EH (cell line): Measurements from ENCODE around the gene ELMO1.

Experiments
- DNase-seq: peaks from one replicate; pipeline ENCODE4 v3.0.0-alpha.2; 2015; ENCODE audit warnings: low read depth

Gene ELMO1

GRCh38 chr7:36944838-36945237 is 503.8 kb downstream of the ELMO1 start:
- no peak for DNase-seq

DNA sequence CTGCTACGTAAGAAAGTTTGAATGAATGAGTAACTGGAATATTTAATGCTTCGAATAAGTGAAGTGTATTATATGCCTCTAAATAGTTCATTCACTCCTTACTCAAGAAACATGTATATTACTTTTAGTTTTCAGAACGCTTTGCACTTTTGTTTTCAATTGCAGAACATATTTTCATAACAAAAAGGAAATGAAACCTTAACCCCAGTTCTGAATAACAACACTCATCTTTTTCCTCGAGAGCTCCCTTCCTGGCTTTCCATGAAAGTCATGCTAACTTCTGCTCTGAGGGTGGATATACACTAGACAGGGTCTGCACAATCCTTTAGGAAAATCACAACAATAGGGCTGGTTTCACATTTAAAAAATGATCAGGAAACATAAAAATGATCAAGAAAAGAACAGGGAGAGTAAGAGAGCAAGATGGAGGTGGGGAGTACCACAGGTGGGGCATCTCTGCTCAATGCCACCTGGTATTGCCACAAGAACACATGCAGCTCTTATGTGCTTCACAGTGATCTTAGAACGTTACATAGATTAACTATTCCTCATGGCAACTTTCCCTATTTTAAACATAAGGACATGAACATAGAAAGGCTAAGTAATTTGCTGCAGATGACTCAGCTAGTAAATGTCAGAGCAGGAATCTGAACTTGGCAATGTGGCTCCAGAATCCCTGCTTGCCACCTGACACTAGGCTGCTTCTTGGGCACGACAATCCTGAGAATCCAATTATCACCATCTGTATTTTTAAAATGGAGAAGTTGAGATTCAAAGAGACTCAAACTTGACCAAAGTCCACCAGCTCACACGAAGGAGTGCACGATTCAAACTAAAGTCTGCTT is 504.9 kb downstream of the ELMO1 start:
- no peak for DNase-seq

GRCh38 chr7:36942955-36943354 is 505.7 kb downstream of the ELMO1 start:
- DNase-seq = no peak

DNA sequence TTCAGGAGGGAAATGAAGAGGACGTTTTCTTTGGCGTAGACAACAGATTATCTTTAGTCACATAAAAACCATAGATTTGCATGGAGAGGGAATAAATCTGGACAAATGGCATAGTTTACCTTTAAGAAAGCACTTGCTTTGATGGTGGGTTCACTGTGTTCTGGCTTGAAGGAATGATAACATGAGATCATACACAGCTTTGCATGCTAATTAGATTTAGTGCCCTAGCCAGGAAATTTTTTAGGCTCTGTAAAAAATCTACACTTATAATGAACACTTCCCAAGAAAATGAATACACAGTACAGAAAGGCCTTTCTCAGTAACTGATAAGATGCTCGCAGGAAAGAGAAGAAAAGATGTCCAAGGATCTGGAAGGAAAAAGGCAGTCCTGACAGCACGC is 506.1 kb downstream of the ELMO1 start:
- DNase-seq = no peak

DNA sequence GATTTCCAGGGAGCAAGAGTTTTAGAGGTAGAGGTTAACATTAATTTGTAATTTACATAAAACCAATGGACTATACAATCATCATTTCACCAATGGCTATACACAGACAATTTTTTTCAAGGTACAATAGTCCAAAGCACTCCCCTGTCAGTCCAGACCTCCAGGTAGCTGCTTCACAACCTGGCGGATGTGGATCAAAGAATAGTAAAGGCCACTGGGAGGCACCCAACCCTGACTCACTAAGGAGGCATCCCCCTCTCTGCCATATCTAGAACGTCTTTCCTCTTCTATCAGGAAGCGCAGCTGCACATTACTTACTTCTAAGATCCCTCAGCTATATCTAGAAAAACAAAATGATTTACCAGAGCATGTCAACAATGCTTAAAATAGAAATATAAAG is 506.6 kb downstream of the ELMO1 start:
- DNase-seq = no peak

DNA sequence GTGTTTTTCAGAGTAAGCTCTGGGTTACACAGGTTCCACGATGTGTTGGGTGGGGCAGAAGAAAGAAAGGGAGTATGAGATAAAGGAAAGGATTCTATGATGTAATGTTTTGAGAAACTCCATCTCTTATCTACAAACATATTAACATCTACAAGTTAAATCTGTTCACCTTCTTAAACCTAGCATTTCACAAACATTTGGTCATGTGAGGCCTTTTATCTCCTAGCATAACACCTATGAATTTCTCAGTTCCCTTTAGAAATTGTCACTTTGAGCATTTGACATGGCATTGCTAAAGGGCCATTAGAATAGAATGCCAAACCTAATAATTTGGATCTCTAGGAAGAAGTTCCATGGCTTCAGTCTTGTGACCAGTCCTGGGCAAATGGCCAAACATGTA is 507.3 kb downstream of the ELMO1 start:
- DNase-seq = no peak

GRCh38 chr7:36939816-36940215 is 508.8 kb downstream of the ELMO1 start:
- DNase-seq = no peak

GRCh38 chr7:36937754-36938563 is 510.7 kb downstream of the ELMO1 start:
- no peak for DNase-seq

DNA sequence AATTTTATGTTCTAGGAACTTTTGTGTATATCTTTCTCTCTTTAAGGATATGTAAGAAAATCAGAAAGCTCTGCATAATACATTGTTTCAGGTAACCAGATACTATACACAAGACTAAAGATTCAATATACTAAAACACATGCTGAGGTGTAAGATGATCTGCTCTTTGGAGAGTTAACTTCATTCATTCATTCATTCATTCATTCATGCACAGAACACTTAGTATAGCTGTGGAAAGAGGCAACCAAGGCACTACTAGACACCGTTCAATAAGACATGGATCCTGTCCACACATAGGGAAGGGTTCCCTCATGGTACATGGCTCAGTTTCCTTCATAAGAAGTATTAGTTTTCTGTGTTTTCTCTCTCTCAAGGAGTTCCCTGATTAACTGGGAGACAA is 516.8 kb downstream of the ELMO1 start:
- DNase-seq = no peak

GRCh38 chr7:36929791-36930190 is 518.9 kb downstream of the ELMO1 start:
- DNase-seq = no peak

DNA sequence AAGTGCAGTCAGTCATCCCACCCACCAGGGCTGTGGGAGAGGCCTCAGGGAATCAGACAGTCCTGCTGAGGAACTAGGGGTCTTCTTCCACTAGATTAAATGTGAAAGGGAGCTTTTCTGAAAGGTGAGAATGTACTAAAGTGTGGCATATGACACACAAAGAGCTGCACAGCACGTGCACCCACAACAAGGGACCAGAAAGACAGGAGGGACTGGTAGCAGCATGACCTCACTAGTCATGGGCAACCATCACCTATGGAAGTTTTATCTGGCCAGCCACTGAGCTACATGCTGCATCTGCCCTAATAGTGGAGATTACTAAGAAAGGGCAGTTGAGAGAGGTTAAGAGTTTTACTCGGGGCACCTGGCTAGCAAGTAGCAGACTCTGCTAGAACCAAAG is 519.9 kb downstream of the ELMO1 start:
- DNase-seq = no peak

- no peak for DNase-seq
Observed at GRCh38 chr7:36928311-36928710, 520.4 kb downstream of the ELMO1 start.

DNA sequence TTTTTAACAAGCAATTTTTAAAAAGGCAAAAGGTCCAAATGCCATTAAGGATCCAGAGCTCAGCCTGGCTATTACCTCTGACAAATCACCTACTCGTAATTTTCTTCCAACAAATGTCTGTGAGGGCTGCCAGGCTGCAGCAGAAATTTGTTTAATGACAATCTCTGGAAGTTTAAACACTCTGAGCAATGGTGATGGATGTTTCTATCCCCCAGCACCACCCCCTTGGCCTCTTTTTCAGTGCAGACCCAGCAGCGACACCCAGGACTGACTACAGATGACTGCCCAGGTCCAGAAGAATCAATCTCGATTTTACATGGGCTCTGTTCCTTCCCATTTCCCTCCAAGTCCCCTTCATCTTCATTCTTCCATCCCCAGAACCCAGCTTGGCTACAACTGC is 523.0 kb downstream of the ELMO1 start:
- DNase-seq = no peak

GRCh38 chr7:36925207-36925606 is 523.5 kb downstream of the ELMO1 start:
- DNase-seq = no peak

- no peak for DNase-seq
Observed at GRCh38 chr7:36923943-36924436, 524.7 kb downstream of the ELMO1 start.

DNA sequence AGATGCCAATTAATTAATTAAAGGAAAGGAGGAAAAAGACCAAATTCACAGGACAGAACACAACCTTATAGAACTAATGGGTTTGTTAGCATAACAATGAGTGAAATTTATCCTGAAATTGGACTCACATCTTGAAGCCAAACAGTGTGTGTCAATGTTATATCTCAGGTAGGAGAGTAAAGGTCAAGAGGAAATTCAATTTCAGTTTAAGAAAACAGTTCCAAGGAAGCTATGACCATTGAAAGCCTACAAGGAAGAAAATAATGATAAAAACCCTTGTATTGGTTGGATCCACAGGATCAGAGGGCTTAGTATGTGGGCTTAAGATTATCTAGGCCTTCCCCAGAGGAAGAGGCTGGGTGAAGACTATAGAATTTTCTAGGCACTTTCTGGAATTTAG is 525.5 kb downstream of the ELMO1 start:
- no peak for DNase-seq

- no peak for DNase-seq
Observed at GRCh38 chr7:36920433-36920832, 528.2 kb downstream of the ELMO1 start.

GRCh38 chr7:36919738-36920137 is 528.9 kb downstream of the ELMO1 start:
- no peak for DNase-seq

DNA sequence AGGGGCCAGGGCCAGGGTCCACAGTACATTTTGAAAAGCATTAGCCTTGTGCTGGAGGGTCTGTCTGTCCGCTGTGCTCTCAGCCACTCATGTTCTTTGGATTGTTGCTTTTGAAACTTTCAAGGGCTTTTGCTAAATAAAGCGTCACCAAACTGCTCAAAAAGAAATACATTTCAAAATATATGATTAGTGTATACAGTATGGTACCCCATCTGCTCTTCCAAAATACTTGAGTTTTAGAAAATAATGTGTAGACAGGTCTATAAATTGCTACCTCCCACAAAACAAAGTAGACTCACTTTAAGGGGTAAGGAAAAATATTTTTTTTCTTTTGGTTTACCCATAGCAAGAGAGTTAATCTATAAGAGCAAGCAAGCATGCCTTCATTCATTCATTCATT is 530.1 kb downstream of the ELMO1 start:
- DNase-seq = no peak

DNA sequence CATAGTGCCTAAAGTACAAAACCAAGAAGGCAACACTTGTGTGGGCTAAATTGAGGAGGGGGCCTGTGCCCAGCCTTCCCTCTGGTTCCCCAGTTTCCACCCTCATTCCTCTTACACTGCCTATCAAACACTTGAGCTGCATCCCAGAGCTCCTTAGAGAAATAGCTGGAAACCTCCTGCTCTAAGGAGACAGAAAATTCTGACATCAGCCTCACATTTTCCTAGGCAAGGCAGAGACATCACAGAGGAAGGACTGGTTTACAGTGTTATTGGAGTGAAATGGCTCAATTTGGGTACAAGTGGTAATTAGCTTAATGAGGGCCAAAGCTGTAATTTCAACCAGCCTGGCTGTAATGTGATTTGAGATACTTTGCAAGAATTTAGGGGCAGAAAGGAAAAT is 532.0 kb downstream of the ELMO1 start:
- DNase-seq = no peak

DNA sequence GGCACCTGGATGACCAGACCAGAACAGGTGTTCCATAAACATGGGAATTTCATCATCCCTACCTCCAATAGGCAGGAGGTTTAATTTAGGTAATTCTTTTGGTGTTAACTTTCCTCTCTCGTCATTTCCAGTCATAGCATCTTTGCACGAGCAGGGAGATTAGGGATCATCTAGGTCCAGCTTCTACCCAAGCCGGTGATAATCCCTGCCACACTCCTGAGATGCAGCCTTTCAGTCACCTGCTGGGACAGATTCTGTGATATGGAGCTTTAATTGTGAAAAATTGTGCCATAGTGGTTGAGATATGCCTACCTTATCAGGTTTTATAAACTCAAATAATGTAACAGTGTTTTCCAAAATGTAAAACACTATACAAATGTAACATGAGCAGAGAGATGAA is 532.5 kb downstream of the ELMO1 start:
- DNase-seq = no peak

GRCh38 chr7:36911788-36912187 is 536.9 kb downstream of the ELMO1 start:
- DNase-seq = no peak

DNA sequence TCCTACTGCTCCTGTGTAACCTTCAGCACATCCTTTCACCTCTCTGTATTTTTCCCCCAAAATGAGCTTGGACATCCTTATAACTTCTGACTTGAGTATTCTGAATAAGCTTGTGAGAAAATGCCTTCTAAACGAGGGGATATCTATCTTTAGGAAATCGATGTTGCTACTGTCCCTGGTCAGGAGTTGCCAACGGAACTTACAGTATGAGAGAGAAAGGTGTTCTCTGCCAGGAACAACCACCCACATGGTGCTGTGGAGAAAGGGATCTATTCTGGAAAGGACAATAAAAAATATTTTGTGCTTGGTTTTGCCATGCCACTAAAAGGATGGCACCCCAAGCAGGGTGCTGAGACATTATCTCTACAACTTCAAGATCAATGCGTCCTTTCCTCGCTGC is 537.8 kb downstream of the ELMO1 start:
- DNase-seq = no peak
